ENCODE results near the gene KDM3B. TPM values are rescaled to one million over a fixed set of nuclear protein-coding genes. Genes with fewer than 3 reads are reported as not detected.

The KDM3B gene
- total and polyA plus RNA-seq, 2 experiments from 2014 or later: 25.8 to 86.6 TPM

GRCh38 chr5:138305797-138306196 lies 46.7 kb upstream of the KDM3B start:
- no peaks in the 10 kb centered on the region for H3K79me2 ChIP-seq (replicated peaks; ENCODE audit: insufficient read depth)
- Mint-ChIP-seq H3K27ac (no peak overlapping the region), H3K4me3 (no peak overlapping the region), H3K36me3 (ENCODE audit: low read depth) (no peaks in the 10 kb centered on the region), H3K4me1 (no peaks in the 10 kb centered on the region), H3K9me3 (no peaks in the 10 kb centered on the region), H3K27me3 (ENCODE audit: insufficient read depth, low read depth, poor library complexity) (peaks cover 3% of the 10 kb centered on the region)
- no peaks in the 10 kb centered on the region for H3K27me3 ChIP-seq (ENCODE audit: insufficient read depth)
- no peaks in the 10 kb centered on the region for H3K4me1 ChIP-seq (ENCODE audit: insufficient read depth)
- no peak overlapping the region for H2AFZ ChIP-seq
- H4K20me1 ChIP-seq (replicated peaks; ENCODE audit: insufficient read depth): peaks cover 4% of the 10 kb centered on the region; the same call in 1 of the 2 replicates
- DNase-seq (ENCODE audit: low spot score): no peak
- ATAC-seq: no peak
- no peaks in the 10 kb centered on the region for H3K36me3 ChIP-seq (ENCODE audit: insufficient read depth)
- H3K4me2 ChIP-seq: no peak overlapping the region
- H3K27ac ChIP-seq (ENCODE audit: low read depth): no peak overlapping the region
- no peaks in the 10 kb centered on the region for H3F3A ChIP-seq (replicated peaks; ENCODE audit: low read depth)
- TF ChIP-seq STAT1 (IDR thresholded peaks at IDR 0.05; ENCODE audit: unreplicated experiment) (no peak), CREB1 (CRISPR knock-in tag; IDR thresholded peaks at IDR 0.05; ENCODE audit: low read depth) (no peak), EZH2phosphoT487 (IDR thresholded peaks at IDR 0.05; ENCODE audit: unreplicated experiment) (no peak), REST (IDR thresholded peaks at IDR 0.05; ENCODE audit: unreplicated experiment) (no peak)
- no peaks in the 10 kb centered on the region for H3K9me2 ChIP-seq (ENCODE audit: insufficient read depth)
- no peak overlapping the region for H3K4me3 ChIP-seq

- no peak for ATAC-seq
- TF ChIP-seq JUNB (IDR thresholded peaks at IDR 0.05; ENCODE audit: unreplicated experiment) (no peak), ZNF462 (CRISPR knock-in tag; IDR thresholded peaks at IDR 0.05) (no peak), EZH2phosphoT487 (IDR thresholded peaks at IDR 0.05; ENCODE audit: unreplicated experiment) (no peak), NANOG (IDR thresholded peaks at IDR 0.05; ENCODE audit: borderline replicate concordance) (no peak), ZNF331 (CRISPR knock-in tag; IDR thresholded peaks at IDR 0.05; ENCODE audit: low read depth) (no peak), REST (IDR thresholded peaks at IDR 0.05; ENCODE audit: unreplicated experiment) (no peak)
Measured at GRCh38 chr5:138315751-138316278, 36.7 kb upstream of the KDM3B start.

More at GRCh38 chr5:138315751-138316278, 36.7 kb upstream of the KDM3B start:
- no peak overlapping the region for H2AFZ ChIP-seq
- no peak overlapping the region for H3K27ac ChIP-seq (ENCODE audit: low read depth)
- no peaks in the 10 kb centered on the region for H3K9me2 ChIP-seq (ENCODE audit: insufficient read depth)
- no peak overlapping the region for H3K4me2 ChIP-seq
- H3K79me2 ChIP-seq (replicated peaks; ENCODE audit: insufficient read depth): no peaks in the 10 kb centered on the region
- no peaks in the 10 kb centered on the region for H3K4me1 ChIP-seq (ENCODE audit: insufficient read depth)
- no peaks in the 10 kb centered on the region for H3K4me1 Mint-ChIP-seq
- H3K4me3 ChIP-seq: no peak overlapping the region
- no peak for DNase-seq (ENCODE audit: low spot score)
- peaks cover 32% of the 10 kb centered on the region for H3K36me3 ChIP-seq (ENCODE audit: insufficient read depth)
- H3K27ac Mint-ChIP-seq: no peak overlapping the region
- peaks cover 47% of the 10 kb centered on the region for H3K36me3 Mint-ChIP-seq (ENCODE audit: low read depth)
- H3K9me3 Mint-ChIP-seq: no peaks in the 10 kb centered on the region
- no peak overlapping the region for H3K4me3 Mint-ChIP-seq
- no peaks in the 10 kb centered on the region for H3K27me3 ChIP-seq (ENCODE audit: insufficient read depth)
- no peaks in the 10 kb centered on the region for H3F3A ChIP-seq (replicated peaks; ENCODE audit: low read depth)
- no peaks in the 10 kb centered on the region for H3K27me3 Mint-ChIP-seq (ENCODE audit: insufficient read depth, low read depth, poor library complexity)
- 0 out of 2 replicates have a peak, but pooled peaks cover 4% of the 10 kb centered on the region for H4K20me1 ChIP-seq (replicated peaks; ENCODE audit: insufficient read depth)

Measured in GM23338 (cell line).